ENCODE measurements around the gene INTS3. TPM values are rescaled to one million over a fixed set of nuclear protein-coding genes. Genes with fewer than 3 reads are reported as not detected.
"Not testable (repeated sequence)": the region's sequence is repeated elsewhere in the genome, so short reads cannot be mapped to it uniquely, and the experiment has no call there.

INTS3 gene
- total and polyA plus RNA-seq, 10 of the 15 experiments (the other 5 are each of a cell fraction or from before 2014, with no cell fraction given): 12.6 to 87.4 (median 30.8) TPM

GRCh38 chr1:153716211-153716610 lies 11.6 kb upstream of the INTS3 start:
- in situ Hi-C loops (cut with MboI); DNase-seq (ENCODE audit: low read depth, low spot score); H3K4me1 ChIP-seq (ENCODE audit: control insufficient read depth, insufficient read depth, low read length); FAIRE-seq; H4K20me1 ChIP-seq (ENCODE audit: control insufficient read depth, insufficient read depth); POLR2A ChIA-PET; H3K27me3 ChIP-seq (replicated peaks in 1 of 2; ENCODE audit: control insufficient read depth in 2 of 2, insufficient read depth in 2 of 2, low read length in 1 of 2); intact Hi-C loops (cut with micrococcal nuclease; ENCODE audit: unreplicated experiment); H3K27ac ChIP-seq (ENCODE audit: control insufficient read depth, insufficient read depth); BruUV-seq (replicated peaks); H3K36me3 ChIP-seq (ENCODE audit: control insufficient read depth in 2 of 2, insufficient read depth in 2 of 2, low read length in 1 of 2); H3K4me2 ChIP-seq (ENCODE audit: control insufficient read depth, insufficient read depth); H3K9ac ChIP-seq (ENCODE audit: control insufficient read depth, insufficient read depth, low read length); H3K9me3 ChIP-seq (replicated peaks; ENCODE audit: control insufficient read depth, insufficient read depth, low read length); H2AFZ ChIP-seq (ENCODE audit: control insufficient read depth, low read depth, low read length); RAD21 ChIA-PET (ENCODE audit: unreplicated experiment); ATAC-seq; H3K79me2 ChIP-seq (ENCODE audit: control insufficient read depth, insufficient read depth, low read length); H3K4me3 ChIP-seq: not testable (repeated sequence)
- 38% methylated on average over 5 of the region's 5 CpGs for WGBS (ENCODE audit: insufficient coverage, insufficient replicate concordance, low lambda C conversion rate, missing lambda C conversion rate)
- CTCF ChIA-PET: interaction anchor here (1.3 kb wide), 1 partner anchor 9 kb away, joined by 4 read pairs; no protein-coding TSS in a partner anchor
- SMC1A ChIA-PET (ENCODE audit: uncharacterized antibody, unreplicated experiment): interaction anchor here (1.7 to 1.8 kb wide), 2 partner anchors 11 to 35 kb away, joined by 4 read pairs; no protein-coding TSS in a partner anchor

GRCh38 chr1:153717330-153717729 lies 10.5 kb upstream of the INTS3 start:
- Histone ChIP-seq H3K27ac (ENCODE audit: control insufficient read depth, insufficient read depth) (no peak overlapping the region), H3K27me3 (replicated peaks in 1 of 2; ENCODE audit: control insufficient read depth in 2 of 2, insufficient read depth in 2 of 2, low read length in 1 of 2) (no peaks in the 10 kb centered on the region), H4K20me1 (ENCODE audit: control insufficient read depth, insufficient read depth) (no peaks in the 10 kb centered on the region), H2AFZ (ENCODE audit: control insufficient read depth, low read depth, low read length) (no peak overlapping the region), H3K79me2 (ENCODE audit: control insufficient read depth, insufficient read depth, low read length) (no peaks in the 10 kb centered on the region), H3K36me3 (ENCODE audit: control insufficient read depth in 2 of 2, insufficient read depth in 2 of 2, low read length in 1 of 2) (no peaks in the 10 kb centered on the region), H3K4me2 (ENCODE audit: control insufficient read depth, insufficient read depth) (no peak overlapping the region), H3K9ac (ENCODE audit: control insufficient read depth, insufficient read depth, low read length) (no peak overlapping the region), H3K4me1 (ENCODE audit: control insufficient read depth, insufficient read depth, low read length) (no peaks in the 10 kb centered on the region), H3K9me3 (replicated peaks; ENCODE audit: control insufficient read depth, insufficient read depth, low read length) (no peaks in the 10 kb centered on the region), H3K4me3 (no peak overlapping the region)
- ChIA-PET CTCF (no interaction called here), POLR2A (interaction anchor here (1.0 kb wide), 1 partner anchor 19 kb away, joined by 3 read pairs; no protein-coding TSS in a partner anchor), RAD21 (ENCODE audit: unreplicated experiment) (interaction anchor here (0.6 kb wide), 1 partner anchor 122 kb away, joined by 3 read pairs; no protein-coding TSS in a partner anchor), SMC1A (ENCODE audit: uncharacterized antibody, unreplicated experiment) (interaction anchor here (1.8 kb wide), 1 partner anchor 33 kb away, joined by 4 read pairs; no protein-coding TSS in a partner anchor)
- intact Hi-C loops (cut with micrococcal nuclease; ENCODE audit: unreplicated experiment): no loop called here
- FAIRE-seq (no peak), DNase-seq (ENCODE audit: low read depth, low spot score) (no peak), ATAC-seq (no peak; the same call in 2 of the 3 replicates)
- in situ Hi-C loops (cut with MboI): no loop called here
- WGBS (ENCODE audit: insufficient coverage, insufficient replicate concordance, low lambda C conversion rate, missing lambda C conversion rate): 1% methylated on average over 3 of the region's 3 CpGs
- BruUV-seq (replicated peaks): no TSS peak
- TF ChIP-seq RAD21 (IDR thresholded peaks at IDR 0.05; ENCODE audit: insufficient read depth, low read depth, low read length) (no peak), JUNB (IDR thresholded peaks at IDR 0.05) (peak; percentile 45), SIX5 (IDR thresholded peaks at IDR 0.05; ENCODE audit: low read depth, low read length, severe bottlenecking) (no peak), ZNF24 (IDR thresholded peaks at IDR 0.05) (no peak), RUNX3 (IDR thresholded peaks at IDR 0.05; ENCODE audit: low read length) (peak; percentile 41; the same call in 1 of the 2 replicates), BCL11A (IDR thresholded peaks at IDR 0.05; ENCODE audit: low read depth, low read length) (no peak), SREBF2 (IDR thresholded peaks at IDR 0.05; ENCODE audit: low read length) (no peak)

All from GM12878 (cell line).